A549 (cell line): ENCODE results near the gene ZBTB47. TPM values are rescaled to one million over a fixed set of nuclear protein-coding genes. Genes with fewer than 3 reads are reported as not detected.

Experiments used
- ATAC-seq, 2 experiments: fragments of 200-7000 bp in 1 of 2; fragments of >200 bp in 1 of 2; cut with Nextera tagmentation in 1 of 2; cut with Tn5 transposase in 1 of 2; 3 replicates each; pipeline versions ENCODE4 v1.8.0 to v1.9.1; 2018 to 2020; ENCODE audit warnings: mild to moderate bottlenecking in 1 of 2, moderate library complexity in 1 of 2
- CTCF ChIA-PET: fragments of 300-600 bp; sonication (Branson Sonifier 250); formaldehyde crosslinking; extraction: SDS; loops from one replicate; lab custom pipeline; 2021; ENCODE audit warnings: antibody characterized with exemption, inconsistent platforms; lab: Yijun Ruan, JAX
- POLR2A ChIA-PET: fragments of 350-600 bp; formaldehyde crosslinking; extraction: SDS; loops from one replicate; lab custom pipeline; 2021; ENCODE audit warnings: antibody characterized with exemption, inconsistent platforms; lab: Yijun Ruan, JAX
- DNase-seq, 2 experiments: peaks; one replicate each; pipeline versions ENCODE4 v3.0.0 to v3.0.0-alpha.2; 2011 to 2016; ENCODE audit warnings: low read depth in 1 of 2, low spot score in 1 of 2
- FAIRE-seq: peaks from 2 replicates; lab custom pipeline; 2011; peaks lifted over from hg19 to GRCh38; lab: Jason Lieb, UNC
- H3K27ac ChIP-seq, 2 experiments: fragments of >200 bp; sonication (Bioruptor Twin); formaldehyde crosslinking; 3 replicates each; pipeline ENCODE4 v1.5.1; 2016 to 2017
- H3K4me1 ChIP-seq: fragments of >200 bp; sonication (Bioruptor Twin); formaldehyde crosslinking; 3 replicates; pipeline ENCODE4 v1.6.1; 2016
- H3K4me2 ChIP-seq: fragments of >200 bp; sonication (Bioruptor Twin); formaldehyde crosslinking; 3 replicates; pipeline ENCODE4 v1.6.1; 2016
- H3K4me3 ChIP-seq: fragments of >200 bp; sonication (Bioruptor Twin); formaldehyde crosslinking; 3 replicates; pipeline ENCODE4 v1.5.1; 2016
- H3K9me3 ChIP-seq: fragments of >200 bp; sonication (Bioruptor Twin); formaldehyde crosslinking; 3 replicates; pipeline ENCODE4 v1.6.1; 2016
- BHLHE40 ChIP-seq: IDR thresholded peaks from 2 replicates; pipeline ENCODE4 v1.6.1; 2012; ENCODE audit warnings: low read depth, low read length, inconsistent platforms
- CEBPB ChIP-seq, 2 experiments: fragments of >200 bp in 1 of 2; sonication (Bioruptor Twin) in 1 of 2; formaldehyde crosslinking in 1 of 2; IDR thresholded peaks; 2 replicates each; pipeline ENCODE4 v1.6.1; 2012 to 2016
- CHD2 ChIP-seq: fragments of 150-350 bp; IDR thresholded peaks from 2 replicates; pipeline ENCODE4 v1.6.1; 2014; ENCODE audit warnings: low read length; ENCODE audit not compliant: partially characterized antibody
- E2F6 ChIP-seq: IDR thresholded peaks from 2 replicates; pipeline ENCODE4 v1.6.1; 2012; ENCODE audit warnings: low read depth, borderline replicate concordance
- ELK1 ChIP-seq: fragments of 150-350 bp; IDR thresholded peaks from 2 replicates; pipeline ENCODE4 v1.6.1; 2014; ENCODE audit warnings: low read depth, mild to moderate bottlenecking, low read length
- ESRRA ChIP-seq: fragments of 150-350 bp; IDR thresholded peaks from 2 replicates; pipeline ENCODE4 v1.6.1; 2014; ENCODE audit warnings: mild to moderate bottlenecking, low read length, borderline replicate concordance
- GATA3 ChIP-seq: IDR thresholded peaks from 2 replicates; pipeline ENCODE4 v1.6.1; 2012; ENCODE audit warnings: borderline replicate concordance
- JUNB ChIP-seq: fragments of >200 bp; sonication (Bioruptor Twin); formaldehyde crosslinking; IDR thresholded peaks from 2 replicates; pipeline ENCODE4 v1.6.1; 2016
- KDM5A ChIP-seq: fragments of 200-600 bp; sonication (generic); IDR thresholded peaks from 2 replicates; pipeline ENCODE4 v1.6.1; 2016; ENCODE audit warnings: antibody characterized with exemption, mild to moderate bottlenecking
- MYC ChIP-seq: IDR thresholded peaks from 2 replicates; pipeline ENCODE4 v1.6.1; 2012; ENCODE audit warnings: mild to moderate bottlenecking, inconsistent platforms, low read length, improper control_type of control experiment, borderline replicate concordance
- NPAS2 ChIP-seq: fragments of 250-450 bp; sonication (Bioruptor Pico); IDR thresholded peaks from 2 replicates; pipeline ENCODE4 v1.8.0; 2022; ENCODE audit warnings: mild to moderate bottlenecking, moderate library complexity, borderline replicate concordance
- POLR2AphosphoS2 ChIP-seq: conservative IDR thresholded peaks from 2 replicates; pipeline ENCODE4 v1.6.1; 2012; ENCODE audit warnings: low read length, improper control_type of control experiment, inconsistent platforms
- RCOR1 ChIP-seq: fragments of 150-350 bp; IDR thresholded peaks from 2 replicates; pipeline ENCODE4 v1.6.1; 2014; ENCODE audit warnings: antibody characterized with exemption, low read length, low read depth
- REST ChIP-seq: fragments of 200-600 bp; sonication (generic); IDR thresholded peaks from 2 replicates; pipeline ENCODE4 v1.6.1; 2016; ENCODE audit warnings: antibody characterized with exemption, mild to moderate bottlenecking, moderate library complexity
- TFCP2L1 ChIP-seq: fragments of 250-450 bp; sonication (Bioruptor Pico); IDR thresholded peaks from 2 replicates; pipeline ENCODE4 v1.5.0; 2021; ENCODE audit warnings: mild to moderate bottlenecking
- TP53 ChIP-seq: fragments of 250-450 bp; sonication (Bioruptor Pico); IDR thresholded peaks from 2 replicates; pipeline ENCODE4 v1.5.0; 2021; ENCODE audit warnings: mild to moderate bottlenecking, moderate library complexity
- ZC3H11A ChIP-seq: fragments of 450-650 bp; IDR thresholded peaks from 2 replicates; pipeline ENCODE4 v1.6.1; 2014; ENCODE audit warnings: antibody characterized with exemption, mild to moderate bottlenecking
- WGBS: methylation state at CpG from one replicate; pipeline ENCODE4 v1.1.6; 2017; ENCODE audit errors: missing lambda C conversion rate; 5-methylcytosine and 5-hydroxymethylcytosine counted together
- polyA plus RNA-seq, 4 experiments: library from polyadenylated mRNA; depleted of rRNA in 3 of 4; stranded (reverse); fragments of >200 nt; fragmentation: RNase III in 1 of 4; extraction: RNeasy Plus Mini Kit Qiagen cat#74134 plus additional on column Dnase treatment in 1 of 4; gene quantifications; 2 replicates in 3 of 4; 3 replicates in 1 of 4; pipeline ENCODE4 v1.2.3, GENCODE V29; 2011 to 2017

Gene ZBTB47
- polyA plus RNA-seq, 2 of the 4 experiments (the other 2 are of a cell fraction): 2.5 to 6.8 TPM

GRCh38 chr3:42659451-42660130, 6.1 kb downstream of the ZBTB47 start:
- WGBS: 92% methylated on average over 23 of the region's 25 CpGs
- CTCF ChIA-PET: interaction anchor here (1.1 kb wide), 1 partner anchor 75 kb away, joined by 4 read pairs; no protein-coding TSS in a partner anchor
- POLR2A ChIA-PET: no interaction called here
- TF ChIP-seq E2F6 (no peak), BHLHE40 (no peak), CEBPB (IDR thresholded peaks at IDR 0.05) (no peak), CHD2 (no peak), TFCP2L1 (no peak), ZC3H11A (no peak), ESRRA (no peak), JUNB (no peak), TP53 (CRISPR knock-in tag) (no peak), POLR2AphosphoS2 (no peak), REST (no peak), KDM5A (no peak), GATA3 (no peak), ELK1 (no peak), MYC (no peak), NPAS2 (no peak)
- Histone ChIP-seq H3K27ac (no peak overlapping the region), H3K4me3 (no peak overlapping the region), H3K4me2 (no peak overlapping the region), H3K9me3 (no peaks in the 10 kb centered on the region), H3K4me1 (peaks cover 10% of the 10 kb centered on the region; the same call in 2 of the 3 replicates)
- FAIRE-seq (no peak), DNase-seq (no peak), ATAC-seq (no peak)

- ATAC-seq (no peak), FAIRE-seq (no peak), DNase-seq (no peak)
- 51% methylated on average over 5 of the region's 6 CpGs for WGBS
- ChIA-PET CTCF (interaction anchor here (1.1 to 1.2 kb wide), 3 partner anchors 12 to 89 kb away, joined by 3 to 4 read pairs (median 3); no protein-coding TSS in a partner anchor), POLR2A (no interaction called here)
- Histone ChIP-seq H3K9me3 (no peaks in the 10 kb centered on the region), H3K4me3 (no peak overlapping the region), H3K4me2 (no peak overlapping the region), H3K27ac (no peak overlapping the region), H3K4me1 (peaks cover 8% of the 10 kb centered on the region; the same call in 2 of the 3 replicates)
- TF ChIP-seq TFCP2L1 (no peak), ZC3H11A (no peak), RCOR1 (no peak), POLR2AphosphoS2 (no peak)
Measured at GRCh38 chr3:42660131-42660715, 6.7 kb downstream of the ZBTB47 start.
